Measurements from ENCODE around the gene IGFBP6.
"Not testable (repeated sequence)": the region's sequence is repeated elsewhere in the genome, so short reads cannot be mapped to it uniquely, and the experiment has no call there.

The IGFBP6 gene

DNA sequence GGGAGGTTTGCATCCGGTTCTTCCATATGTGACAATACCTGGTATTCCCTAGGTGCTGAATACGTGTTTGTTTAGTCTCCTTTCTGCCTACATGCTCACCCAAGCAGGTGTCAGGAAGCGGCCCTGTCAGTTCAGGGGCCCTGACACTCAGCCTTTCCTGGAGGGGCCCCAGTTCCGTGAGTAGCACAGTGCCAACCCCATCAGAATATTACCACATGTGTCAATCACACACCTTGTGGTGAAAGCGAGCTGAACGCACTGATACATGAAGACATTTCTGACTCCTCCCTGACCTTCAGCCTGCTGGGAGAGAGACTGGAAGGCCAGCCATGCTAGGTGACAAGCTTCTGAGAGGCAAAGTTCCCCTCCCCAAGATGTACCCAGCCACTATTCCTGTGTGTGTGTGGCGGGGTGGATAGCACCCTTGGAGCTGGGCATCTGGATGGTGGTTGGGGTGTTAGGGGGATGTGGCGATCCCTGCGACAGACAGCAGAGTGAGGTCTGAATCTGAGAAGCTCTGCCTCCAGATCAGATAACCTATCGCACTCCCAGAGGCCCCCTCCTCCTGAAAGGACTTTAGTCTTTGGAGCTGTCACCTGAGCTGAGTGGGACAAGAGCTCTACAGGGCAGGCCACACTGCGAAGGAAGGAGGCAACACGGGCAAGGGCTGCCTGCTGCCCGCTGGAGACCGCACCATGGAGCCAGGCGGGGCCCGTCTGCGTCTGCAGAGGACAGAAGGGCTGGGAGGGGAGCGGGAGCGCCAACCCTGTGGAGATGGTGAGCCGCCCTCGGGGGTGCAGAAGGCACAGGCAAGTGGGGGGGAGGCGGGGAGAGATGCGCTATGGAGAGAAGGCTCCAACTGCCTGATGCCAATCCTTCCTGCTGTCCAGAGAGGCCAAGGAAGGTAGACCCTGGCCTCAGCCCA, 5.7 kb downstream of the IGFBP6 start, which contains the start of gene SOAT2:
SOAT2 (plus strand) TSS at position 604 of the 925 bp plus-strand sequence; CDS start at position 696, 92 bp downstream.
- H3K9me3 ChIP-seq (replicated peaks in 1 of 11) = no peaks in the 10 kb centered on the region
- peak within 1 kb of the TSS in 8 of 11 experiments; percentile 8 to 56 (median 32); a peak in 9 of 22 replicates for H3K9ac ChIP-seq
- H4K20me1 ChIP-seq = no peaks in the 10 kb centered on the region; a peak in 1 of 22 replicates
- no peaks in the 10 kb centered on the region for H3K27me3 ChIP-seq
- peak within 1 kb of the TSS; percentile 39 to 89 (median 72) for H3K4me2 ChIP-seq
- peaks cover 37 to 67% (median 45%) of the 10 kb centered on the region in 10 experiments for H3K4me1 ChIP-seq
- peak within 1 kb of the TSS in 10 of 11 experiments; percentile 12 to 76 (median 51); a peak in 16 of 22 replicates for H3K27ac ChIP-seq
- no peak for TF ChIP-seq Cebpa-rat (IDR thresholded peaks at IDR 0.05)
- H3K36me3 ChIP-seq = no peaks in the 10 kb centered on the region
- no peak within 1 kb of the TSS; a peak in 1 of 20 replicates for H3K4me3 ChIP-seq

DNA sequence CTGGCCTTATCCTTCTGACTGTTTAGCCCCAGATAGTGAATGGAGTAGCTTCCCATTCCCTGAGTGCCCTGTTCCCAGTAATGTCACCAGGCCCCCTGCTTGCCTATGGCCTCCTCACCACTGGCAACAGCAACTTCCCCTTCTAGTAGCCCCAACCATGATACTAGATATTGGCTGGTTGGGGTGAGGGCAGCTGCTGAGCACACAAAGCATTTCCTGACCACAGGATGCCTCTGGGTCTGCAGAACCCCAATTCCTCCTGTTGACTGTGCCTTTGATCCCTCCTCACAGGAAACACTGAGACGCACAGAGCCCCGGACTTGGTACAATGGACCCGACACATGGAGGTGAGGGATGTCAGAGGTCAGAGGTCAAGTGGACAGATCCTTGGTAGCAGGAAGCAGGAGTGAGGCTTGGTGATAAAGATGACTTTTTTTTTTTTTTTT, 6.4 kb downstream of the IGFBP6 start:
- peak overlapping the region in 10 of 11 experiments; percentile 12 to 76 (median 51); a peak in 16 of 22 replicates for H3K27ac ChIP-seq
- TF ChIP-seq Cebpa-rat (IDR thresholded peaks at IDR 0.05) = no peak
- peak overlapping the region; percentile 39 to 89 (median 72) for H3K4me2 ChIP-seq

DNA sequence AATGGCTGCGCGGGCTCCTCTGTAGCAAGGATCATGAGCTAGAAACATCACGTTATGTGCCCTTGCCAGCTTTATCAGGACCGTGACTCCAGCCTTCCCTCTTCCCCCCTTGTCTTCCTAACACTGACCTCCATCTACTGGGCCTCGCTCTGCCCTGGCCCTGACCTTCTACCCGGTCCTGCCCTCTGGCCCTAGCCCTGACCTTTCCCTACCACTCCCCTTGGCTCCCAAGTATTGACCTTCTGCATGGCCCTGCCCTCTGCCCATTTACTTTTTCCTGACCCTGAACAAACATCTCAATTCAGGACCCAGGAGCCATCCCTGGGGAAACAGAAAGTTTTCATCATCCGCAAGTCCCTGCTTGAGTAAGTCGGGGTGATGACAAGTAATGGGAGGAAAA, 7.8 kb downstream of the IGFBP6 start:
- H3K4me1 ChIP-seq = peaks cover 24 to 47% (median 29%) of the 10 kb centered on the region in 10 experiments
- H3K4me3 ChIP-seq = no peak overlapping the region
- no peaks in the 10 kb centered on the region for H3K36me3 ChIP-seq
- no peak overlapping the region for H3K27ac ChIP-seq
- H3K27me3 ChIP-seq = no peaks in the 10 kb centered on the region
- TF ChIP-seq Cebpa-rat (IDR thresholded peaks at IDR 0.05) = no peak
- no peak overlapping the region for H3K9ac ChIP-seq
- no peak overlapping the region for H3K4me2 ChIP-seq
- H4K20me1 ChIP-seq = no peaks in the 10 kb centered on the region
- H3K9me3 ChIP-seq (replicated peaks in 1 of 11) = no peaks in the 10 kb centered on the region

More for the DNA sequence above, 6.4 kb downstream of the IGFBP6 start:
- Histone ChIP-seq H3K9me3 (replicated peaks in 1 of 11) (no peaks in the 10 kb centered on the region), H3K9ac (peak overlapping the region in 7 of 11 experiments; percentile 8 to 56 (median 18); a peak in 5 of 22 replicates), H3K4me3 (no peak overlapping the region), H3K27me3 (no peaks in the 10 kb centered on the region), H3K36me3 (no peaks in the 10 kb centered on the region), H4K20me1 (no peaks in the 10 kb centered on the region; a peak in 1 of 22 replicates), H3K4me1 (peaks cover 29 to 60% (median 37%) of the 10 kb centered on the region in 10 experiments)

DNA sequence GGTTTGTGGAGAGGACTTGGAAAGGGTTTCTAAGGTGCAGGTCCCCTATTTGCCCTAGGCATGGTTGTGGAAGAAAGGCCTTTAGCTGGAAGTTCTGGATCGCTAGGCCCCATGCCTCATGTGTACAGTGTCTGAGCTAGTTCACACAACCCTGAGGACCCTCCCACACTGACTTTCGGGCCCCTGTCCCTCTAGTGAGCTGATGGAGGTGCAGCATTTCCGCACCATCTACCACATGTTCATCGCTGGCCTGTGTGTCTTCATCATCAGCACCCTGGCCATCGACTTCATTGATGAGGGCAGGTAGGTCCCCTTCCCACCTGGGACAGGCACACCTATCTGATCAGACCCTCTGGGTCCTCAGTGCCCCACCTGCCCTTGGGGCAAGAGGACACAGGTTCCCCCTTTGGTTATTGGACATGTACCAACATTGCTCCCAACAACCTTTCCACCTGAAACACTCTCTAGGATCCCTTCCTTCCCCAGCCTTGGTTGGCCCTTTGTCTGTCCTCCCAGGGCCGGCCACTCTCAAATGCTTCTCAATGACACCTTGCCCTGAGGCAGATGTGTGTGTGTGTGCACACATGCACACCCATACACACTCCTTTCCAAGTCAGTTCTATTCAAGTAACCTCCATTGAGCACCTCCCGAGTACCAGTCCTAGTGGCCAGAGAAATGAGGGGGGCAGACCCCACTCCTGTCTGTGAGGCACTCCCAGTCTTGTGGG, 8.4 kb downstream of the IGFBP6 start:
- H3K9me3 ChIP-seq (replicated peaks in 1 of 11) = no peaks in the 10 kb centered on the region
- no peak overlapping the region for H3K9ac ChIP-seq
- no peak overlapping the region for H3K4me3 ChIP-seq
- no peaks in the 10 kb centered on the region for H3K27me3 ChIP-seq
- no peak overlapping the region for H3K27ac ChIP-seq
- peaks cover 24 to 41% (median 29%) of the 10 kb centered on the region in 10 experiments for H3K4me1 ChIP-seq
- H3K36me3 ChIP-seq = no peaks in the 10 kb centered on the region
- H4K20me1 ChIP-seq = no peaks in the 10 kb centered on the region
- H3K4me2 ChIP-seq = no peak overlapping the region
- no peak for TF ChIP-seq Cebpa-rat (IDR thresholded peaks at IDR 0.05)

DNA sequence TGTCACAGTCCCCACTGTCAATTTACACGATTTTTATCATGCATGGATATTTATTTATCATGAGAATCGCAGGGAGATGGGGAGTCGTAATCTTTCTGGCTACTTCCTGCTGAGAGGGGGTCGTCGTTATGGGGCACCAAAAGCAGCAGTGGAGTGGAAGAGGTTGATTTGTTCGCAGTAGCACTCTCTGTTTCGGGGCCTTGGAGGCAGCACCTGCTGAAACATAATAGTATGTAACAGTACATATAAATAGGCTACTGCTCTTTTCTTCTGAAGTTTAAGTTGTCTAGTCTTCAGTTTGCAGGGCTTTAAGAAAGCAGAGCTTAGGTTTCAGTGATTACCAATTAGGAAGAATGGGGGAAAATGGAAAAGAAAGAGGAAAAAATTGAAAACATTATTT, 9.7 kb downstream of the IGFBP6 start:
- H3K27ac ChIP-seq = no peak overlapping the region
- H3K9me3 ChIP-seq (replicated peaks in 1 of 11) = no peaks in the 10 kb centered on the region
- H3K4me3 ChIP-seq = no peak overlapping the region
- no peaks in the 10 kb centered on the region for H4K20me1 ChIP-seq
- TF ChIP-seq Cebpa-rat (IDR thresholded peaks at IDR 0.05) = no peak
- H3K4me1 ChIP-seq = peaks cover 23 to 29% (median 27%) of the 10 kb centered on the region in 10 experiments
- no peaks in the 10 kb centered on the region for H3K36me3 ChIP-seq
- H3K27me3 ChIP-seq = no peaks in the 10 kb centered on the region
- no peak overlapping the region for H3K9ac ChIP-seq
- H3K4me2 ChIP-seq = no peak overlapping the region

DNA sequence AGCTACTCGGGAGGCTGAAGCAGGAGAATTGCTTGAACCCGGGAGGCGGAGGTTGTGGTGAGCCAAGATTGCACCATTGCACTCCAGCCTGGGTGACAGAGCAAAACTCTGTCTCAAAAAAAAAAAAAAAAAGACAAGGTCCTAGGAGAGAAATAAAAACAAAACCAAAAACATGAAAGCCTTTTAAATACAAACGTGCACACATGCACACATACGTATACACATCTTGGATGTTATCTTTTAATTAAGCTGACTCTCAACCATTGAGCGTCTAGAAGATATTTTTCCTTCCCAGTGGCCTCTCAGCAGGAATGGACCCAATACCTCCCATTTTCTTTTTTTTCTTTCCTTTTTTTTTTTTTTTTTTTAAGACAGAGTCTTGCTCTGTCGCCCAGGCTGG, 15.0 kb downstream of the IGFBP6 start:
- H3K27me3 ChIP-seq; H3K36me3 ChIP-seq; H3K4me3 ChIP-seq; H3K9me3 ChIP-seq (replicated peaks in 1 of 11); H3K27ac ChIP-seq; H4K20me1 ChIP-seq; H3K4me2 ChIP-seq; H3K4me1 ChIP-seq; H3K9ac ChIP-seq: not testable (repeated sequence)

DNA sequence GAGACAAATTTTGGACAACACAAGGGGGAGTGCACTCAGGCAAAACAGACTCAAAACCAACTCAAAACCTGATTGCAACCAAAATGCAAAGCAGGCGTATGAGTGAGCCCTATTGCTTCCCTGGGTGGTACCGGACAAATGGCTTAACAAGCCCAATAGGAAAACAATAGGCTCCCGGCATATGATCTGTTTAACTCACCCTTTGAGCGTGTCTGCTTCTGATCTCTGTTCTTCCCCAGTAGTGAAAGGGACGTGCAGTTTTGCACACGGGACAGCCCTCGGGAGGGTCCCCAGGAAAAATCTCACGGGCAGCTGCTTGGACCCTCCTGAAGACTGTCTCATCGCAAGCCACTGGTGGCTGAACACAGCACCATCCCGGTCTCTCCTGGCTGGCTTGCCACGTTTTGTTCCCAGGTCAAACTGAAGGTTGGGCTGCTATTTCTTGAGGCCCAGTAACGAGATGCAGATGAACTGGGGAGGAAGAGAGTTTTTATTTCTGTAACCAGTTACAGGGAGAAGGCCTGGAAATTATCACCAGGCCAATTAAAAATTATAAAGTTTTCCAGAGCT, 15.8 kb downstream of the IGFBP6 start:
- H4K20me1 ChIP-seq = no peaks in the 10 kb centered on the region
- H3K4me3 ChIP-seq = no peak overlapping the region
- no peaks in the 10 kb centered on the region for H3K36me3 ChIP-seq
- H3K4me1 ChIP-seq = no peaks in the 10 kb centered on the region
- no peak for TF ChIP-seq Cebpa-rat (IDR thresholded peaks at IDR 0.05)
- no peak overlapping the region for H3K27ac ChIP-seq
- no peak overlapping the region for H3K4me2 ChIP-seq
- no peaks in the 10 kb centered on the region for H3K27me3 ChIP-seq
- no peaks in the 10 kb centered on the region for H3K9me3 ChIP-seq (replicated peaks in 1 of 11)
- no peak overlapping the region for H3K9ac ChIP-seq

DNA sequence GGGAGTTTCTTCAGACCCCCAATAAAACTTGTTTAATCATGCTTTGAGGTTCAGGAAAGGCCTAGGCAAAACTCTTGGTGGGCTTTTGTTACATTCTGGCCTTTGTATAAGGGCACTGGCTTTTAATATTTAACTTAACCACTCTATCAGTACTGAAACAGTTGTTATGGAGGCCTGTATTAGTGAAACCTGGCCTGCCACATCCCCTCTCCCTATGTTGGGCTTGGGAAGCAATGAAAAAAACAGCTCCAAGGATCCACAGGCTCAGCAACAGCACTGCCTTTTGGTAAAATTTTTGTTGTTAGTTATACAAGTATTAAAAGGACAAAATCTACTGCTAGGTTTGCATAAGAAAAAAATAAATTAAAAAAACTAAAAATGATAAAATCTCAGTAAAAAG, 16.5 kb downstream of the IGFBP6 start:
- Histone ChIP-seq H3K4me1 (no peaks in the 10 kb centered on the region), H3K27me3 (no peaks in the 10 kb centered on the region), H3K4me3 (no peak overlapping the region), H3K36me3 (no peaks in the 10 kb centered on the region), H4K20me1 (no peaks in the 10 kb centered on the region), H3K27ac (no peak overlapping the region), H3K9me3 (replicated peaks in 1 of 11) (no peaks in the 10 kb centered on the region), H3K9ac (no peak overlapping the region), H3K4me2 (no peak overlapping the region)
- no peak for TF ChIP-seq Cebpa-rat (IDR thresholded peaks at IDR 0.05)
